NCI-H146 (cell line): Measurements from ENCODE around the gene GLRA1.
"Not testable (repeated sequence)": the region's sequence is repeated elsewhere in the genome, so short reads cannot be mapped to it uniquely, and the experiment has no call there.

Source experiments
- DNase-seq: peaks from one replicate; lab custom pipeline; 2025; lab: John Stamatoyannopoulos, UW

Gene GLRA1

GRCh38 chr5:151812757-151813309 is 111.8 kb downstream of the GLRA1 start:
- no peak for DNase-seq

- no peak for DNase-seq
These were observed 112.9 kb downstream of the GLRA1 start for GRCh38 chr5:151811593-151812321.

- DNase-seq = no peak
These were observed 113.8 kb downstream of the GLRA1 start for GRCh38 chr5:151810897-151811296.

GRCh38 chr5:151810449-151810848 is 114.2 kb downstream of the GLRA1 start:
- no peak for DNase-seq

- no peak for DNase-seq
These were observed 116.0 kb downstream of the GLRA1 start for GRCh38 chr5:151808451-151809169.

- DNase-seq = no peak
These were observed 119.0 kb downstream of the GLRA1 start for GRCh38 chr5:151805414-151806223.

- no peak for DNase-seq
These were observed 124.1 kb downstream of the GLRA1 start for GRCh38 chr5:151800532-151800931.

- DNase-seq = no peak
These were observed 125.2 kb downstream of the GLRA1 start for GRCh38 chr5:151799407-151799806.

GRCh38 chr5:151798674-151799073 is 126.0 kb downstream of the GLRA1 start:
- no peak for DNase-seq

GRCh38 chr5:151795426-151795825 is 129.2 kb downstream of the GLRA1 start:
- DNase-seq = no peak

- DNase-seq = no peak
These were observed 131.3 kb downstream of the GLRA1 start for GRCh38 chr5:151793358-151793757.

GRCh38 chr5:151787817-151788216 is 136.8 kb downstream of the GLRA1 start:
- DNase-seq = no peak

GRCh38 chr5:151786468-151786867 is 138.2 kb downstream of the GLRA1 start:
- DNase-seq = no peak

GRCh38 chr5:151784141-151784540 is 140.5 kb downstream of the GLRA1 start:
- no peak for DNase-seq

- not testable (repeated sequence) for DNase-seq
These were observed 141.0 kb downstream of the GLRA1 start for GRCh38 chr5:151783664-151784063.

GRCh38 chr5:151781201-151781600 is 143.4 kb downstream of the GLRA1 start:
- DNase-seq = no peak

- no peak for DNase-seq
These were observed 144.3 kb downstream of the GLRA1 start for GRCh38 chr5:151780348-151780747.

- DNase-seq = no peak
These were observed 145.0 kb downstream of the GLRA1 start for GRCh38 chr5:151779531-151780125.

GRCh38 chr5:151775025-151775606 is 149.5 kb downstream of the GLRA1 start:
- DNase-seq = no peak

GRCh38 chr5:151773951-151774350 is 150.7 kb downstream of the GLRA1 start:
- no peak for DNase-seq

- DNase-seq = no peak
These were observed 151.6 kb downstream of the GLRA1 start for GRCh38 chr5:151772846-151773561.
